ENCODE measurements around the gene EXOC4. TPM values are rescaled to one million over a fixed set of nuclear protein-coding genes. Genes with fewer than 3 reads are reported as not detected.

The EXOC4 gene
- total RNA-seq, 1 experiment from 2014 or later, result 91.9 TPM

- CTCF ChIA-PET, result no interaction called here
- TF ChIP-seq CTCF (IDR thresholded peaks at IDR 0.05; ENCODE audit: unreplicated experiment), result no peak
- intact Hi-C loops (cut with micrococcal nuclease; ENCODE audit: unreplicated experiment), result loop anchor here (10.0 kb wide), 1 partner anchor 410 kb away; no protein-coding TSS in a partner anchor
- DNase-seq, result no peak
- no peaks in the 10 kb centered on the region for H3K9me3 Mint-ChIP-seq (ENCODE audit: low read depth, unreplicated experiment)
- BruUV-seq (replicated peaks), result no TSS peak
- H3K27me3 Mint-ChIP-seq (ENCODE audit: unreplicated experiment), result no peaks in the 10 kb centered on the region
- no peaks in the 10 kb centered on the region for H3K36me3 Mint-ChIP-seq (ENCODE audit: insufficient read depth, unreplicated experiment)
- peaks cover 8% of the 10 kb centered on the region for H3K4me1 Mint-ChIP-seq (ENCODE audit: low read depth, unreplicated experiment)
- H3K27ac Mint-ChIP-seq (ENCODE audit: unreplicated experiment), result no peak overlapping the region
- no peak overlapping the region for H3K4me3 Mint-ChIP-seq (ENCODE audit: low read depth, unreplicated experiment)
Measured at GRCh38 chr7:134014935-134015334, 762.1 kb downstream of the EXOC4 start.

GRCh38 chr7:134016223-134016941, 763.5 kb downstream of the EXOC4 start:
- H3K27ac Mint-ChIP-seq (ENCODE audit: unreplicated experiment), result no peak overlapping the region
- CTCF ChIA-PET, result interaction anchor here (0.6 to 0.7 kb wide), 2 partner anchors 115 to 263 kb away, joined by 3 read pairs; no protein-coding TSS in a partner anchor
- H3K36me3 Mint-ChIP-seq (ENCODE audit: insufficient read depth, unreplicated experiment), result no peaks in the 10 kb centered on the region
- H3K4me3 Mint-ChIP-seq (ENCODE audit: low read depth, unreplicated experiment), result no peak overlapping the region
- BruUV-seq (replicated peaks), result no TSS peak
- peak; percentile 42 for DNase-seq
- no peaks in the 10 kb centered on the region for H3K27me3 Mint-ChIP-seq (ENCODE audit: unreplicated experiment)
- TF ChIP-seq CTCF (IDR thresholded peaks at IDR 0.05; ENCODE audit: unreplicated experiment), result peak; percentile 51
- peaks cover 8% of the 10 kb centered on the region for H3K4me1 Mint-ChIP-seq (ENCODE audit: low read depth, unreplicated experiment)
- intact Hi-C loops (cut with micrococcal nuclease; ENCODE audit: unreplicated experiment), result loop anchor here (10.0 kb wide), 1 partner anchor 408 kb away; no protein-coding TSS in a partner anchor
- H3K9me3 Mint-ChIP-seq (ENCODE audit: low read depth, unreplicated experiment), result no peaks in the 10 kb centered on the region

GRCh38 chr7:134016942-134017303, 764.0 kb downstream of the EXOC4 start:
- CTCF ChIA-PET, result no interaction called here
- peak; percentile 8 for TF ChIP-seq CTCF (IDR thresholded peaks at IDR 0.05; ENCODE audit: unreplicated experiment)
- BruUV-seq (replicated peaks), result no TSS peak

GRCh38 chr7:134018306-134018705, 765.4 kb downstream of the EXOC4 start:
- no peak overlapping the region for H3K4me3 Mint-ChIP-seq (ENCODE audit: low read depth, unreplicated experiment)
- H3K9me3 Mint-ChIP-seq (ENCODE audit: low read depth, unreplicated experiment), result no peaks in the 10 kb centered on the region
- intact Hi-C loops (cut with micrococcal nuclease; ENCODE audit: unreplicated experiment), result loop anchor here (10.0 kb wide), 1 partner anchor 406 kb away; no protein-coding TSS in a partner anchor
- H3K36me3 Mint-ChIP-seq (ENCODE audit: insufficient read depth, unreplicated experiment), result no peaks in the 10 kb centered on the region
- H3K4me1 Mint-ChIP-seq (ENCODE audit: low read depth, unreplicated experiment), result no peaks in the 10 kb centered on the region
- H3K27me3 Mint-ChIP-seq (ENCODE audit: unreplicated experiment), result no peaks in the 10 kb centered on the region
- no peak for DNase-seq
- no peak for TF ChIP-seq CTCF (IDR thresholded peaks at IDR 0.05; ENCODE audit: unreplicated experiment)
- CTCF ChIA-PET, result no interaction called here
- no TSS peak for BruUV-seq (replicated peaks)
- no peak overlapping the region for H3K27ac Mint-ChIP-seq (ENCODE audit: unreplicated experiment)

More at GRCh38 chr7:134016942-134017303, 764.0 kb downstream of the EXOC4 start:
- Mint-ChIP-seq H3K9me3 (ENCODE audit: low read depth, unreplicated experiment) (no peaks in the 10 kb centered on the region), H3K27me3 (ENCODE audit: unreplicated experiment) (no peaks in the 10 kb centered on the region), H3K4me3 (ENCODE audit: low read depth, unreplicated experiment) (no peak overlapping the region), H3K36me3 (ENCODE audit: insufficient read depth, unreplicated experiment) (no peaks in the 10 kb centered on the region), H3K4me1 (ENCODE audit: low read depth, unreplicated experiment) (peaks cover 8% of the 10 kb centered on the region), H3K27ac (ENCODE audit: unreplicated experiment) (no peak overlapping the region)
- intact Hi-C loops (cut with micrococcal nuclease; ENCODE audit: unreplicated experiment), result loop anchor here (10.0 kb wide), 1 partner anchor 408 kb away; no protein-coding TSS in a partner anchor
- no peak for DNase-seq

Data from Calu3 (cell line).